H1 (cell line): Measurements from ENCODE around the gene TRHDE.

ENCODE experiments used
- BACH1 ChIP-seq: IDR thresholded peaks from 2 replicates; pipeline ENCODE4 v1.6.1; 2012; ENCODE audit warnings: low read length, improper control_type of control experiment
- CHD2 ChIP-seq: IDR thresholded peaks from 2 replicates; pipeline ENCODE4 v1.6.1; 2012; ENCODE audit warnings: low read length, improper control_type of control experiment
- EP300 ChIP-seq, 2 experiments: IDR thresholded peaks; 1 replicate in 1 of 2; 2 replicates in 1 of 2; pipeline ENCODE4 v1.6.1; 2011 to 2012; ENCODE audit warnings: low read depth in 2 of 2, low read length in 2 of 2, mild to moderate bottlenecking in 2 of 2, borderline replicate concordance in 1 of 2, inconsistent platforms in 1 of 2, moderate library complexity in 1 of 2
- EZH2 ChIP-seq: fragments of 200-600 bp; sonication (generic); IDR thresholded peaks from 2 replicates; pipeline ENCODE4 v1.7.1; 2012; ENCODE audit warnings: low read depth, mild to moderate bottlenecking, moderate library complexity, low read length, inconsistent platforms; ENCODE audit not compliant: severe bottlenecking
- FOSL1 ChIP-seq: IDR thresholded peaks from 2 replicates; pipeline ENCODE4 v1.6.1; 2011; ENCODE audit warnings: mild to moderate bottlenecking, low read depth, low read length, moderate library complexity; ENCODE audit not compliant: insufficient read depth
- KDM1A ChIP-seq: fragments of 200-600, 300-600 bp; sonication (generic); IDR thresholded peaks from 2 replicates; pipeline ENCODE4 v1.7.1; 2016; ENCODE audit warnings: mild to moderate bottlenecking, low read length, borderline replicate concordance
- PHF8 ChIP-seq: fragments of 200-600 bp; sonication (generic); conservative IDR thresholded peaks from 2 replicates; pipeline ENCODE4 v1.7.1; 2012; ENCODE audit warnings: low read depth, mild to moderate bottlenecking, inconsistent platforms, low read length, moderate library complexity
- POLR2A ChIP-seq, 2 experiments: IDR thresholded peaks; 1 replicate in 1 of 2; 2 replicates in 1 of 2; pipeline ENCODE4 v1.6.1; 2011; ENCODE audit warnings: low read depth in 2 of 2, low read length in 2 of 2, mild to moderate bottlenecking in 2 of 2; ENCODE audit errors: control extremely low read depth in 1 of 2
- POLR2AphosphoS5 ChIP-seq: IDR thresholded peaks from 2 replicates; pipeline ENCODE4 v1.6.1; 2011; ENCODE audit warnings: low read depth, low read length
- RNF2 ChIP-seq: fragments of 200-900, 300-1000 bp; sonication (generic); IDR thresholded peaks from 2 replicates; pipeline ENCODE4 v1.7.1; 2016; ENCODE audit warnings: borderline replicate concordance, low read depth, mild to moderate bottlenecking, antibody characterized with exemption, low read length; ENCODE audit not compliant: poor library complexity, severe bottlenecking; ENCODE audit errors: missing control alignments
- SUZ12 ChIP-seq: fragments of 200-600 bp; sonication (generic); IDR thresholded peaks from 2 replicates; pipeline ENCODE4 v1.6.1; 2012; ENCODE audit warnings: mild to moderate bottlenecking, inconsistent platforms, low read length, moderate library complexity, mixed read lengths
- TF ChIP-seq, protein P1 (sequence below), 3 experiments: IDR thresholded peaks; 1 replicate in 2 of 3; 2 replicates in 1 of 3; pipeline versions ENCODE4 v1.5.1 to v1.6.1; 2011; ENCODE audit warnings: low read length in 3 of 3, mild to moderate bottlenecking in 3 of 3, inconsistent platforms in 2 of 3, low read depth in 1 of 3, moderate library complexity in 1 of 3; ENCODE audit not compliant: insufficient read depth in 1 of 3; ENCODE audit errors: control extremely low read depth in 1 of 3
- TF ChIP-seq, protein P2 (sequence below): IDR thresholded peaks from 2 replicates; pipeline ENCODE4 v1.6.1; 2011; ENCODE audit warnings: low read length, improper control_type of control experiment

DNA sequence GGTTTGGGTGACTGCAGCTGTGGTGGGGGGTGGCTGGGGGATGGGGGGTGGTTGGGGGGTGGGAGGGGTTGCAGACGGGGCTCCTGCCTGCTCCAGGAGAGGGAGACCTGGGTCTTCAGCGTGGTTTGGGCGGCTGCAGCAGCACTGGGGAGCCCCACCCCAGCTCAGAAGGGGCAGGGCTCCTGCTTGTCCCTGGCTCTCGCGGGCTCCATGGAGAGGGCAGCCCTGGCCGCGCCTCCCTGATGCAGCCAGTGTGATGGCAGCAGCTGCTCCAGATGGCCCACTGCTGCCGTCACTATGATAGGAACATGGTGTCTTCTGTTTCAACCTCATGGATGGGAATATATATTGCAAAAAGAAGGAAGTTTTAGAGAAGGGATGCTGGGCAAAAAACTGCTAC is 22.9 kb downstream of the TRHDE start:
- TF ChIP-seq POLR2AphosphoS5 (no peak), EP300 (IDR thresholded peaks at IDR 0.05; ENCODE audit: borderline replicate concordance in 1 of 2, low read depth in 2 of 2, low read length in 2 of 2) (no peak), CHD2 (no peak), RNF2 (no peak), PHF8 (no peak), FOSL1 (no peak), EZH2 (no peak), BACH1 (no peak), KDM1A (no peak), SUZ12 (no peak), POLR2A (IDR thresholded peaks at IDR 0.05; ENCODE audit: control extremely low read depth in 1 of 2, low read depth in 2 of 2, low read length in 2 of 2) (no peak)
- TF ChIP-seq, protein P1, sequence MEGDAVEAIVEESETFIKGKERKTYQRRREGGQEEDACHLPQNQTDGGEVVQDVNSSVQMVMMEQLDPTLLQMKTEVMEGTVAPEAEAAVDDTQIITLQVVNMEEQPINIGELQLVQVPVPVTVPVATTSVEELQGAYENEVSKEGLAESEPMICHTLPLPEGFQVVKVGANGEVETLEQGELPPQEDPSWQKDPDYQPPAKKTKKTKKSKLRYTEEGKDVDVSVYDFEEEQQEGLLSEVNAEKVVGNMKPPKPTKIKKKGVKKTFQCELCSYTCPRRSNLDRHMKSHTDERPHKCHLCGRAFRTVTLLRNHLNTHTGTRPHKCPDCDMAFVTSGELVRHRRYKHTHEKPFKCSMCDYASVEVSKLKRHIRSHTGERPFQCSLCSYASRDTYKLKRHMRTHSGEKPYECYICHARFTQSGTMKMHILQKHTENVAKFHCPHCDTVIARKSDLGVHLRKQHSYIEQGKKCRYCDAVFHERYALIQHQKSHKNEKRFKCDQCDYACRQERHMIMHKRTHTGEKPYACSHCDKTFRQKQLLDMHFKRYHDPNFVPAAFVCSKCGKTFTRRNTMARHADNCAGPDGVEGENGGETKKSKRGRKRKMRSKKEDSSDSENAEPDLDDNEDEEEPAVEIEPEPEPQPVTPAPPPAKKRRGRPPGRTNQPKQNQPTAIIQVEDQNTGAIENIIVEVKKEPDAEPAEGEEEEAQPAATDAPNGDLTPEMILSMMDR (IDR thresholded peaks at IDR 0.05; ENCODE audit: control extremely low read depth in 1 of 3, insufficient read depth in 1 of 3, low read depth in 1 of 3, low read length in 3 of 3): no peak
- TF ChIP-seq, protein P2, sequence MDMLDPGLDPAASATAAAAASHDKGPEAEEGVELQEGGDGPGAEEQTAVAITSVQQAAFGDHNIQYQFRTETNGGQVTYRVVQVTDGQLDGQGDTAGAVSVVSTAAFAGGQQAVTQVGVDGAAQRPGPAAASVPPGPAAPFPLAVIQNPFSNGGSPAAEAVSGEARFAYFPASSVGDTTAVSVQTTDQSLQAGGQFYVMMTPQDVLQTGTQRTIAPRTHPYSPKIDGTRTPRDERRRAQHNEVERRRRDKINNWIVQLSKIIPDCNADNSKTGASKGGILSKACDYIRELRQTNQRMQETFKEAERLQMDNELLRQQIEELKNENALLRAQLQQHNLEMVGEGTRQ: no peak
